Gastrocnemius medialis (tissue), 4 donors: ENCODE results near the gene TBCD. TPM values are rescaled to one million over a fixed set of nuclear protein-coding genes. Genes with fewer than 3 reads are reported as not detected.

Source experiments
- ATAC-seq, 2 donors: fragments of 150-250 bp; one replicate each; pipeline ENCODE4 v1.9.1; 2016
- DNase-seq, 2 donors: peaks; one replicate each; pipeline ENCODE4 v3.0.0-alpha.2; 2019
- H3K27ac ChIP-seq, 4 donors: fragments of 200-600 bp; sonication (generic); 1 replicate in 1 of 4; 2 replicates in 3 of 4; pipeline ENCODE4 v1.5.1; 2016 to 2018; ENCODE audit warnings: mild to moderate bottlenecking in 2 of 4, moderate library complexity in 1 of 4
- H3K27me3 ChIP-seq, 3 donors: fragments of 200-600 bp; sonication (generic) in 2 of 3; 1 replicate in 1 of 3; 2 replicates in 2 of 3; pipeline versions ENCODE4 v1.5.1 to v1.6.0; 2016 to 2019; ENCODE audit warnings: mild to moderate bottlenecking in 1 of 3, moderate library complexity in 1 of 3
- H3K36me3 ChIP-seq, 2 donors: fragments of 200-600 bp; sonication (generic) in 1 of 2; one replicate each; pipeline ENCODE4 v1.5.1; 2017 to 2018
- H3K4me1 ChIP-seq, 2 donors: fragments of 200-600 bp; sonication (generic) in 1 of 2; one replicate each; pipeline ENCODE4 v1.5.1; 2016 to 2017; ENCODE audit warnings: mild to moderate bottlenecking in 2 of 2
- H3K4me3 ChIP-seq, 4 donors: fragments of 200-600 bp; sonication (generic) in 3 of 4; 1 replicate in 1 of 4; 2 replicates in 3 of 4; pipeline ENCODE4 v1.5.1; 2016 to 2019; ENCODE audit warnings: mild to moderate bottlenecking in 2 of 4
- H3K9me3 ChIP-seq, 3 donors: fragments of 200-600 bp; sonication (generic) in 2 of 3; 1 replicate in 1 of 3; 2 replicates in 2 of 3; pipeline ENCODE4 v1.5.1; 2016 to 2019
- CTCF ChIP-seq, 5 experiments: fragments of 450-650 bp in 3 of 5; fragments of 200-600 bp in 2 of 5; sonication (generic) in 2 of 5; IDR thresholded peaks in 4 of 5; conservative IDR thresholded peaks in 1 of 5; 1 replicate in 4 of 5; 2 replicates in 1 of 5; pipeline ENCODE4 v1.5.1; 2016 to 2019; ENCODE audit warnings: antibody characterized with exemption in 5 of 5, mild to moderate bottlenecking in 3 of 5, moderate library complexity in 3 of 5
- POLR2A ChIP-seq, 2 donors: fragments of 450-650 bp; IDR thresholded peaks; one replicate each; pipeline ENCODE4 v1.6.1; 2017; ENCODE audit warnings: antibody characterized with exemption in 2 of 2, mild to moderate bottlenecking in 2 of 2, moderate library complexity in 2 of 2
- in situ Hi-C, 4 donors: fragments of 200-750 bp; cut with MboI; loops; one replicate each; pipeline versions ENCODE4 v1.15.0 to v1.8.0; 2017; ENCODE audit warnings: low sequenced_read_pairs in 4 of 4
- intact Hi-C: fragments of 100-400 bp; cut with DNase I; formaldehyde crosslinking; loops from one replicate; pipeline ENCODE4 v1.15.1; 2023; ENCODE audit warnings: low total_unique reads
- total RNA-seq, 4 donors: library from RNA; depleted of rRNA; stranded (reverse); fragments of >200 nt; gene quantifications; one replicate each; pipeline versions ENCODE4 v1.1.0 to v1.2.3, GENCODE V29; 2016

Gene TBCD
- total RNA-seq, 4 donors from 2014 or later, result 18.0 to 50.4 (median 33.3) TPM

GRCh38 chr17:82901856-82902255 is 150.0 kb downstream of the TBCD start:
- ATAC-seq (peak in 1 of 2 donors; percentile 32), DNase-seq (no peak)
- no peak for TF ChIP-seq POLR2A (IDR thresholded peaks at IDR 0.05)
- no peak for TF ChIP-seq CTCF (IDR thresholded peaks at IDR 0.05 in 4 of 5, conservative IDR thresholded peaks at IDR 0.05 in 1 of 5)
- no peaks in the 10 kb centered on the region for H3K9me3 ChIP-seq
- peaks cover 5 to 7% of the 10 kb centered on the region in 2 donors for H3K4me1 ChIP-seq
- H3K36me3 ChIP-seq, result peaks cover 0 to 10% of the 10 kb centered on the region in 2 donors
- no peak overlapping the region for H3K4me3 ChIP-seq
- in situ Hi-C loops (loop anchor here in 1 of 4 donors (5.0 kb wide), 1 partner anchor 45 kb away; no protein-coding TSS in a partner anchor), intact Hi-C loops (no loop called here)
- no peaks in the 10 kb centered on the region for H3K27me3 ChIP-seq
- H3K27ac ChIP-seq, result no peak overlapping the region

GRCh38 chr17:82902972-82903874 is 151.4 kb downstream of the TBCD start:
- H3K4me3 ChIP-seq, result no peak overlapping the region
- H3K36me3 ChIP-seq, result peaks cover 0 to 10% of the 10 kb centered on the region in 2 donors
- H3K4me1 ChIP-seq, result peaks cover 5 to 7% of the 10 kb centered on the region in 2 donors
- no peaks in the 10 kb centered on the region for H3K9me3 ChIP-seq
- no peak overlapping the region for H3K27ac ChIP-seq
- intact Hi-C loops, result no loop called here
- no peaks in the 10 kb centered on the region for H3K27me3 ChIP-seq
- TF ChIP-seq CTCF (IDR thresholded peaks at IDR 0.05 in 4 of 5, conservative IDR thresholded peaks at IDR 0.05 in 1 of 5) (no peak), POLR2A (IDR thresholded peaks at IDR 0.05) (no peak)
- no peak for ATAC-seq
- in situ Hi-C loops, result loop anchor here in 1 of 4 donors (5.0 kb wide), 1 partner anchor 46 kb away; no protein-coding TSS in a partner anchor
- DNase-seq, result no peak

- intact Hi-C loops, result no loop called here
Measured at GRCh38 chr17:82905130-82905529, 153.3 kb downstream of the TBCD start.

GRCh38 chr17:82907797-82908542 is 156.1 kb downstream of the TBCD start:
- TF ChIP-seq POLR2A (IDR thresholded peaks at IDR 0.05) (no peak), CTCF (IDR thresholded peaks at IDR 0.05 in 4 of 5, conservative IDR thresholded peaks at IDR 0.05 in 1 of 5) (no peak)
- peaks cover 11 to 12% of the 10 kb centered on the region in 2 donors for H3K4me1 ChIP-seq
- no peak overlapping the region for H3K4me3 ChIP-seq
- in situ Hi-C loops, result no loop called here
- ATAC-seq, result no peak
- DNase-seq, result no peak
- peaks cover 0 to 10% of the 10 kb centered on the region in 2 donors for H3K36me3 ChIP-seq
- intact Hi-C loops, result no loop called here
- no peaks in the 10 kb centered on the region for H3K9me3 ChIP-seq
- no peaks in the 10 kb centered on the region for H3K27me3 ChIP-seq
- no peak overlapping the region for H3K27ac ChIP-seq

More at GRCh38 chr17:82905130-82905529, 153.3 kb downstream of the TBCD start:
- Histone ChIP-seq H3K27me3 (no peaks in the 10 kb centered on the region), H3K27ac (no peak overlapping the region), H3K4me1 (peaks cover 5 to 7% of the 10 kb centered on the region in 2 donors), H3K9me3 (no peaks in the 10 kb centered on the region), H3K4me3 (no peak overlapping the region), H3K36me3 (peaks cover 0 to 10% of the 10 kb centered on the region in 2 donors)
- in situ Hi-C loops, result no loop called here
- TF ChIP-seq POLR2A (IDR thresholded peaks at IDR 0.05), result no peak
- TF ChIP-seq CTCF (IDR thresholded peaks at IDR 0.05 in 4 of 5, conservative IDR thresholded peaks at IDR 0.05 in 1 of 5), result no peak
- no peak for DNase-seq
- no peak for ATAC-seq
